NOMO-1 (cell line): Measurements from ENCODE around the gene KLHL1.
A peak's percentile ranks its signal among the peaks of the same experiment; 100 is the strongest.

Source experiments
- DNase-seq, 2 experiments: peaks; one replicate each; lab custom pipeline; 2025; ENCODE audit not compliant: unreplicated experiment in 2 of 2; lab: John Stamatoyannopoulos, UW

Gene KLHL1

GRCh38 chr13:69879936-69880335 is 228.3 kb downstream of the KLHL1 start:
- DNase-seq = no peak

DNA sequence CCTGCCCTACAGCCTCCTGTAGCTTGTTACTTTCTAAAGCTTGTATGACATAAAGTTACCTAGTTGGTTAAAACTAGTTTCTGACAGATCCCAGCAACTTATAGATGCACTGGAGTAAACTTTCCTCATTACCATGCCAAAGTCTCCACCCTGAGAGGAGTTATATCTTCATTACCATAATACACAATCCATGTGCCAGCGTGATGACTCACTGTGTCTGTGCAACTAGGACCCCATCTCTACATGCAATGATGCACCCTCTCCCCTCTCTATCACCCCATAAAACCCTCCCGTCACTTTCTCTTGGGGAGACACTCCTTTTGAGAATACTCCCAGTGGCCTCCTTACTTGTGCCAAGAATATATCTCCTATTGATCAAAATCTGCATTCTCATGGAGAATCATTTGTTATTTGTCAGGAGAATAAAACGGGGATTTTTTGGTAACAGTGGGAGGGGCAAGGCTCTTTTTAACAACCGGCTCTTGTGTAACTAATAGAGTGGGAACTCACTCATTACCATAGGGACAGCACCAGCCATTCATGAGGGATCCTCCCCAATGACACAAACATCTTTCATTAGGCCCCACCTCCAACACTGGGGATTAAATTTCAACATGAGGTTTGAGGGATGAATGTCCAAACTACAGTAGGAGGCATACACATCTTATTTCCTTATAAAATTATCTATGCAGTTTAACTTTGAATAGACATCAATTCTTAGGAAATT is 235.8 kb downstream of the KLHL1 start:
- no peak for DNase-seq

DNA sequence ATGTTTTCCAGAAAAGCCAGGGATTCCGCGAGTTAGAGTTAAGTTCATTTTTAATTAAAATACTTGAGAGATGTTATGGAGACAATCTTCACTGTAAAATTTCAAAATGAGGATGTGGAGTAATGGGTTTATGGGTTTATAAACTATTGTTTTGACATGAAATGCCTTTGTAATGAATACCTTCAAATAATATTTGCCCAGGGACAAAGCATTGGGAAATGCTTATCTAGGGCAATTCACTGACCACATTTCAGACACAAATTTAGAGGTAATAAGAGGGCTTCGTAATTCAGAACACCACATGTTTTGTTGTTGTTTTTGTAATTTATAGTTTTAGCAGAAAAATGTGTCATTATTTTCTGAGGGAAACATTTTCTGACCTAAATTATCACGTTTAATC is 241.7 kb downstream of the KLHL1 start:
- DNase-seq = no peak

GRCh38 chr13:69857183-69857821 is 250.9 kb downstream of the KLHL1 start:
- peak; percentile 5 to 28 for DNase-seq

DNA sequence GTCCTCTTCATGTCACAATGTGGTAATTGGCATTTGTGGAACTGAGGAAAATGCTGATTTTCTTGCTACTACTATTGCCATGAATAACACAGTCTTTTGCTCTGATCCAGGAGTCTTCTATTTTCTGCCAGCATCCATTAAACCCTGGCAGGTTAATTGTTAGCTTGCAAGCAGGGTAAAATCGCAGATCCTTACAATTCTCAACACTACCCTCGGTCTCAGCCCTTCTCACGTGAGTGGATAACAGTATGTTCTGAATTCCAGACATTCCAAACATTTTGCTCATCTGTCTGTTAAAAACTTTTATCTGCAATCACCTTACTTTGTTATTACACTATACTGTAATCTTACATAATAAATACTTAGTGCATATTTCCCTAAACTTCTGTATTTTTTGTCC is 251.9 kb downstream of the KLHL1 start:
- no peak for DNase-seq

GRCh38 chr13:69828527-69828926 is 279.7 kb downstream of the KLHL1 start:
- DNase-seq = no peak

DNA sequence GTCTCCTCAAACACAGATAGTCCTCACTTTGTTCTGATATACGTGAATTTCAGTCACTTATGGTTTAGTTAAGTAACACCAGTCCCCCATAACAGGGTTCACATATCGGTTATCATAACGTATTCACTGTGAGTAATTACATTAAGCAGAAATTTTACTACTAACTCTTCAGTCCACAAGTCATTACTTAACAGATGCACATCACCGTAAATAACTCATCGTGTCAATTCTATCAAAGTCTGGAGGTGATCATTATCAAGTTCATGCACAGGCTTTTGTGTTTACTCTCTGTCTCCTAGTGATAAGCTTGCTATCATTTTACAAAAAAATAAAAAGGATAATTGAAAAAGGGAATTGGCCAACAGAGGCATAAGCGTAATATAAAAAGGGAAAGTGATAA is 288.1 kb downstream of the KLHL1 start:
- no peak for DNase-seq

DNA sequence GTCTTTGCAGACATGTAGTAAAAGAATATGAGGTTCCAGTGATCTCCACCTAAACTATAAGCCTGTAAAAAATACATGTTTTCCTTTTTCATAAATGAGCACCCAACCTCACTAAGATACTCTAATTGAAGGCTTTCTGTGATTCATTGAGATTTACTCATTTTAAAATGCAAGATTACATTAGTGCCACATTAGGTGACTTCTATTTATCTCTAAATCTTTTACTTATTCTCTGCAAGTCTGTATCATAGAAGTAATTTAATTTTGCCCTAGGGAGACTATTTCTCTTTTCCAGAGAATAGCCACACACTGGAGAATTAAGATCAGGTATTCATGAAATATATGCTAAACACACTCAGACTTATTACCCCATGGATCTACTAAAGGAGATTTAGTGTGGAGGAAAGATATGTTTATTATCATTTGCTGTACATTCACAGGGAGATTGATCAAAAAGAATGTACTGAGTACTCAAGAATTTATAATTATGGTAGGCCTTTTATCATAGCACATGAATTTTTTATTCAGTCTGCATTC is 290.9 kb downstream of the KLHL1 start:
- DNase-seq = no peak

DNA sequence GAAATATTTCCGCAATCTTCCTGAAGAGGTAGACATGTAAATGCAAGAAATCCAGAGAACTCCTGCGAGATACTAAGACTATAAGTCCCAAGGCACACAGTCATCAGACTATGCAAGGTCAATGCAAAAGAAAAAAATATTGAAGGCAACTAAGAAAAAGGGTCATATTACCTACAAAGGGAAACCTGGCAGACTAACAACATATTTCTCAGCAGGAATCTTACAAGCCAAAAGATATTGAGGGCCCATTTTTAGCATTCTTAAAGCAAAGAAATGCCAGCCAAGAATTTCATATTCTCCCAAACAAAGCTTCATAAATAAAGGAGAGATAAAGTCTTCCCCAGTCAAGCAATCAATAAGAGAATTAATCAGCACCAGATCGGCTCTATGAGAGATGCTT is 299.1 kb downstream of the KLHL1 start:
- no peak for DNase-seq

GRCh38 chr13:69796256-69796655 is 312.0 kb downstream of the KLHL1 start:
- no peak for DNase-seq

DNA sequence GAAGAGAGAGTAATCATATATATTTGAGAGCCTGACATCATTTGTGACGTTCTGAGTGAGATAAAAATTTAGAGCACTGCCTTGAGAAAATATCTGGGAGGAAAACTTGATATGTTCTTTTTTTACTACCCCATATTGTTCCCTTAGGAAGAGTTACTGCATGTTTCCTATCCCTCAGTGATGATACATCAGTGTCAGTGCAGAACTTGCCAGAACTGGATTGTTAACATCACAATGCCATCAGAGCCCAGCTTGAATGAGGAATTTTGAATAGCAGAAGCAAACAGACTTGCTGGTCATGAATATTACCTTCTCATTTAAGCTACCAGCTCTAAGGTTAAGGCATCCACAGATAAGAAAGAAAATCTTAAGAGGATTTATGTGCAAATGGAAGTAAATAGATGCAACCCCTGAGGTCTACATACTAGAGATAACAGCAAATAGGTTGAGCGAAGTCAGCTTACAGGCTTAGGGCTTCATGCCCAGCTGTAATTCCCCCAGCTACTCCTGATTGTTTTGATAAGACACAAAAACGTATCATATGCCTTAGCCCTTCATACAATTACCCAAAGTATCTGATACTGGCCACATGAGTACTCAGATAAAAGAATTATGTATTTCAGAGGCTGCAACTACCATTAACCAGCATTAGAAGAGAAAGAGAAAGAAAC is 314.3 kb downstream of the KLHL1 start:
- no peak for DNase-seq

GRCh38 chr13:69776937-69777336 is 331.3 kb downstream of the KLHL1 start:
- no peak for DNase-seq

DNA sequence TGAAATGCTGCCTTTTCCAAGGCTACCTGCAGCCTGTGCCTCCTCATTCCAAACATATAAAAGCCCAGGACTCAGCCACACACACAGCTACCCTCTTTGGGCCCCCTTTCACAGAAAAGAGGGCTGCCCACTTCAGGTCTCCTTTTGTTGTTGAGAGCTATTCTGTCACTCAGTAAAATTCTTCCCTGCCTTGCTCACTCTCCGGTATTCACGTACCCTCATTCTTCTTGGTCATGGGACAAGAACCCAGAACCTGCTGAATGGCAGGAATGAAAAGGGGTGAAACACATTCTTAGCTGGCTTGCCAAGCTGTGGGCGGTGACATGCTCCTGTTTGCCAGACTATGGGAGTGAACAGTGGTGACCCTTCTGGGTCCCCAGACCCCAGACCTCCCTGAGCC is 338.6 kb downstream of the KLHL1 start:
- no peak for DNase-seq

GRCh38 chr13:69761581-69761980 is 346.7 kb downstream of the KLHL1 start:
- DNase-seq = no peak

DNA sequence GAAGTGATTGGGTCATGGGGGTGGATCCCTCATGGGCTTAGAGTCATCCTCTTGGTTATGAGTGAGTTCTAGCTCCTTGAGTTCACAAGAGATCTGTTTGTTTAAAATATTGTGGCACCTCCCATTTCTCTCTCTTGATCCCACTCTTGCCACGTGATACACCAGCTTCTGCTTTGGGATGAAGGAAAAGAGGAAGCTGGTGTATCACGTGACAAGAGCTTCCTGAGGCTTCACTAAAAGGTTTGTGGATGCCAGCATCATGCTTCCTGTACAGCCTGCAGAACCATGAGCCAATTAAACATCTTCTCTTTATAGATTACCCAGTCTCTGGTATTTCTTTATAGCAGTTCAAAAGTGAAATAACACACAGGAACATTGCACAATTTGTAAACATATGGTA is 353.2 kb downstream of the KLHL1 start:
- DNase-seq = no peak

DNA sequence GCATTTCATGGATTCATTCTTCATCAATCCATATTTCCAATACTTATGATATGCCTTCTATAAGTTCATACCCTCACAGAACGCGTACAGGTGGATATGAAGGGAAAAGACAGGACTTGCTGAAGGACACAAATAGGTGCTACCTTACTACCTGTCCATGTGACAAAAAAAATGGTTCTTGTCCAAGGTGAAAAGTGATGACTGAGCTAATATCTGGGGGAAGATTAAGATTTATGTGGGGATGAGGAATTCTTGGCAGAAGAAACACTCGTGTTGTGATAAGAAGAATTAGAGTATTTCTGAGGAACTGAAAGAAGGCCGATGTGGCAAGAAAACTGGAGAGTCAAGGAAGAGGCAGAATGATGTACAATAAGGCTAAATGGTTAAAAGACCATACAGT is 357.0 kb downstream of the KLHL1 start:
- DNase-seq = no peak

GRCh38 chr13:69737129-69737935 is 370.9 kb downstream of the KLHL1 start:
- no peak for DNase-seq

DNA sequence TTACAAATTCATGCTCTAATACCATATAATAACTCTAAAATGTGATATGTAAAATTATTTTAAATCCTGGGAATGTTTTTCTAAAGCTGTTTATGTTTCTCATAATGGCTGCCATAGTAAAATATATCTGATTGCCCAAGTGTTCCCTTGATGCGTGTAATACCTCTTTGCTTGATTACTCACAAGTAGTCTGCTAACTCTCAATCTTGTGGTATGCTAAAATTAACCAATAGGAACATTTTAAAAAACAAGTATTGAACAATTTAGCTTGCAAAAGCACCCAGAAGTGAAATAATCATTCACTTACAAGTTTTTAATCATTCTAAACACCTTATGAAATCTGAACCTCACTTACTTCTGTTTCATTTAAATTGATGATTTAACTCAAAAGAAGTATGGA is 386.6 kb downstream of the KLHL1 start:
- DNase-seq = no peak

DNA sequence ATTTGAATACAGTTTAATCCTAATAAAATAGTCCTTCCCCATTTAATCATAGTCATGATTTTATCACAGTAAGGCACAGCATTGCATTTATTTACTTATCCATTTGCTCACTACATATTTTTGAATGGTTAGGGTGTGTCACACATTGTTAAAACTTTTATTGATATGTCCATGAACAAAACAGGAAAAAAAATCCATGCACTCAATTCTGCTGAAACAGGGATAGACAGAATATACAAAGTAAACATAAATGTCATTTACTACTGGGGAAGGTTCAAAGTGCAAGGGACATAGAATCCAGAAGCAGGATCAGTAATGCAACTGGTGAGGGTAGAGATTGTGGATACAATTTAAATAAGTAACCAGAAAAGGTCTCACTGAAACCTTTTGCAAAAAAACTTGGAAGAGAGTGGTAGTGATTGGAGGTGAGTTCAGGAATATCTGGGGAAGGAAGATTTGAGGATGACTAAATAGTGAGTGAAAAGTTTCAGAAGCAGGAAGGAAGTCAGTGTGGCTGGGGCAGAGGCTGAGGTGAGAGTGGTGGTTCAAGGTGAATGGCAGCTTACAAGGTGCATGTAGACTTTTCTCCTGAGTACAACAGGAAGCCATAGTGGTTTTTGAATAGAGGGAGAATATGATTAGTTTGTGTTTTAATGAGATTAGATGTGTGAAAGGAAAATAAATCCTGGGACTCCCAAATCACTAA is 387.8 kb downstream of the KLHL1 start:
- DNase-seq = no peak

DNA sequence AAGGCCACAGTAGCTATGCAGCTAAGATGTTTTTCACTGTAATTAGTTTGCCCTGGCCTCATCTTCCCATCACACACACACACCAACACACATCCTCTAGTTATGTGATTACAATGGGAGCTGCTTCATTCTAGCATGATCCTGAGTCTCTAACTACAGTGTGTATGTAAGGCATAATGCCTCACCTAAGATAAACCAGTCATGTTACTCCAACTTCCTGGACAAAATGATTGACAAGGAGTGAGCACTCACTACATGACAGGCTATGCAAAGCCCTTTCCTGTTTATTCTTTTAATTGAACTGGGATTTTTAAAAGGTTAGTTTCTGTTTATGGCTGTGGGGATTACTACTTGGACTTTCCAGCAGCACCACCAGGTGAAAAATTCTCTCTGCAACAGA is 401.4 kb downstream of the KLHL1 start:
- no peak for DNase-seq
